ENCODE measurements around the gene IFI44. TPM values are rescaled to one million over a fixed set of nuclear protein-coding genes. Genes with fewer than 3 reads are reported as not detected.

Gene IFI44
- polyA plus RNA-seq, 1 donor (not counting 4 experiments of a cell fraction or from before 2014, with no cell fraction given), result 97.0 TPM

- FAIRE-seq, result no peak
- H3K9me1 ChIP-seq (ENCODE audit: control insufficient read depth, extremely low read depth, insufficient read depth, low read length), result no peaks in the 10 kb centered on the region
- DNase-seq (ENCODE audit: low read depth, low spot score), result no peak
Measured at GRCh38 chr1:78633209-78633608, 16.4 kb upstream of the IFI44 start.

GRCh38 chr1:78640462-78640861, 9.2 kb upstream of the IFI44 start:
- no peaks in the 10 kb centered on the region for H3K9me1 ChIP-seq (ENCODE audit: control insufficient read depth, extremely low read depth, insufficient read depth, low read length)
- H3K4me2 ChIP-seq (ENCODE audit: control insufficient read depth, extremely low read depth, insufficient read depth, low read depth, low read length), result no peak overlapping the region
- H2AFZ ChIP-seq (ENCODE audit: control insufficient read depth, low read length), result no peak overlapping the region
- TF ChIP-seq CTCF (optimal IDR thresholded peaks at IDR 0.05 in 1 of 3, IDR thresholded peaks at IDR 0.05 in 1 of 3, conservative IDR thresholded peaks at IDR 0.05 in 1 of 3; ENCODE audit: extremely low read depth in 1 of 3, insufficient read depth in 2 of 3, low read length in 3 of 3), result no peak
- TF ChIP-seq EZH2 (IDR thresholded peaks at IDR 0.05; ENCODE audit: low read length), result no peak
- no peaks in the 10 kb centered on the region for H3K9me3 ChIP-seq (ENCODE audit: control insufficient read depth, low read depth, low read length)
- no peak overlapping the region for H3K4me3 ChIP-seq (ENCODE audit: control insufficient read depth in 2 of 3, extremely low read depth in 1 of 3, insufficient read depth in 2 of 3, low read depth in 1 of 3, low read length in 3 of 3)
- dilution Hi-C loops (cut with MboI; ENCODE audit: extremely low pct_ligation_motif_present, low sequenced_read_pairs), result no loop called here
- no peaks in the 10 kb centered on the region for H4K20me1 ChIP-seq (ENCODE audit: control insufficient read depth, extremely low read depth, insufficient read depth, low read length)
- no peaks in the 10 kb centered on the region for H3K4me1 ChIP-seq (ENCODE audit: control insufficient read depth, extremely low read depth, insufficient read depth, low read length)
- no peaks in the 10 kb centered on the region for H3K79me2 ChIP-seq (ENCODE audit: control insufficient read depth, insufficient read depth, low read length)
- DNase-seq (ENCODE audit: low read depth, low spot score), result no peak
- no peak overlapping the region for H3K27ac ChIP-seq (ENCODE audit: control insufficient read depth, insufficient read depth, low read length)
- no peak for FAIRE-seq
- H3K27me3 ChIP-seq (ENCODE audit: control insufficient read depth, extremely low read depth, insufficient read depth, low read length), result no peaks in the 10 kb centered on the region
- no peak overlapping the region for H3K9ac ChIP-seq (ENCODE audit: control insufficient read depth, extremely low read depth, insufficient read depth, low read length)
- H3K36me3 ChIP-seq (ENCODE audit: control insufficient read depth in 2 of 2, extremely low read depth in 1 of 2, insufficient read depth in 2 of 2, low read length in 2 of 2), result peaks cover 0 to 2% of the 10 kb centered on the region in 2 experiments

More at GRCh38 chr1:78633209-78633608, 16.4 kb upstream of the IFI44 start:
- H3K9ac ChIP-seq (ENCODE audit: control insufficient read depth, extremely low read depth, insufficient read depth, low read length), result no peak overlapping the region
- H4K20me1 ChIP-seq (ENCODE audit: control insufficient read depth, extremely low read depth, insufficient read depth, low read length), result no peaks in the 10 kb centered on the region
- H3K36me3 ChIP-seq (ENCODE audit: control insufficient read depth in 2 of 2, extremely low read depth in 1 of 2, insufficient read depth in 2 of 2, low read length in 2 of 2), result peaks cover 0 to 2% of the 10 kb centered on the region in 2 experiments
- no peak overlapping the region for H3K4me2 ChIP-seq (ENCODE audit: control insufficient read depth, extremely low read depth, insufficient read depth, low read depth, low read length)
- H3K4me3 ChIP-seq (ENCODE audit: control insufficient read depth in 2 of 3, extremely low read depth in 1 of 3, insufficient read depth in 2 of 3, low read depth in 1 of 3, low read length in 3 of 3), result no peak overlapping the region
- dilution Hi-C loops (cut with MboI; ENCODE audit: extremely low pct_ligation_motif_present, low sequenced_read_pairs), result no loop called here
- no peak overlapping the region for H2AFZ ChIP-seq (ENCODE audit: control insufficient read depth, low read length)
- H3K79me2 ChIP-seq (ENCODE audit: control insufficient read depth, insufficient read depth, low read length), result no peaks in the 10 kb centered on the region
- TF ChIP-seq CTCF (optimal IDR thresholded peaks at IDR 0.05 in 1 of 3, IDR thresholded peaks at IDR 0.05 in 1 of 3, conservative IDR thresholded peaks at IDR 0.05 in 1 of 3; ENCODE audit: extremely low read depth in 1 of 3, insufficient read depth in 2 of 3, low read length in 3 of 3), result no peak
- TF ChIP-seq EZH2 (IDR thresholded peaks at IDR 0.05; ENCODE audit: low read length), result no peak
- no peaks in the 10 kb centered on the region for H3K27me3 ChIP-seq (ENCODE audit: control insufficient read depth, extremely low read depth, insufficient read depth, low read length)
- no peaks in the 10 kb centered on the region for H3K9me3 ChIP-seq (ENCODE audit: control insufficient read depth, low read depth, low read length)
- no peaks in the 10 kb centered on the region for H3K4me1 ChIP-seq (ENCODE audit: control insufficient read depth, extremely low read depth, insufficient read depth, low read length)
- H3K27ac ChIP-seq (ENCODE audit: control insufficient read depth, insufficient read depth, low read length), result no peak overlapping the region

All from keratinocyte (primary cell).